ENCODE results near the gene P4HB. TPM values are rescaled to one million over a fixed set of nuclear protein-coding genes. Genes with fewer than 3 reads are reported as not detected.
"Not testable (repeated sequence)": the region's sequence is repeated elsewhere in the genome, so short reads cannot be mapped to it uniquely, and the experiment has no call there.

Gene P4HB
- total RNA-seq, 2 experiments from 2014 or later = 420 to 499 TPM

DNA sequence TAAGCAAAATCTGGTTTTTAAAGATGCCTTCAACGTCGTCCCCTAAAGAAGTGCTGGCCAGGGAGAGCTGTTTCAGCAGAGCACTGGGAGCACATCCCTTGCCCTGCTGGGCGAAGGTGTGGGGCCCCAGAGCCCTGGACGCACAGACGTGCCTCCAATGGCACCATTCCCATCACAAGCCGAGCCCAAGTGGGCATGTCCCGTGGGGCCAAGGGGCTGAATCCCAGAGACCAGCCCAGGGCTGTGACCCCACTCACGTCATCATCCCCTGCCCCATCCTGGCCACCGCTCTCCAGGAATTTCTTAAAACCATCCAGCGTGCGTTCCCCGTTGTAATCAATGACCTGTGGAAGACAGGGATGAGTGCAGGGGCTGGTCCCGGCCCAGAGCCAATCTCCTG, 15.4 kb downstream of the P4HB start:
- Mint-ChIP-seq H3K9me3 (no peaks in the 10 kb centered on the region), H3K4me3 (no peak overlapping the region), H3K27me3 (no peaks in the 10 kb centered on the region), H3K36me3 (ENCODE audit: low read depth) (peaks cover 24% of the 10 kb centered on the region), H3K4me1 (no peaks in the 10 kb centered on the region), H3K27ac (peak overlapping the region; percentile 73)
- ChIA-PET CTCF (no interaction called here), POLR2A (no interaction called here)
- no peak for DNase-seq

- POLR2A ChIA-PET = no interaction called here
- Mint-ChIP-seq H3K27me3 (no peaks in the 10 kb centered on the region), H3K4me1 (no peaks in the 10 kb centered on the region), H3K4me3 (no peak overlapping the region), H3K27ac (peak overlapping the region; percentile 73), H3K36me3 (ENCODE audit: low read depth) (peaks cover 24% of the 10 kb centered on the region), H3K9me3 (no peaks in the 10 kb centered on the region)
- no peak for DNase-seq
- CTCF ChIA-PET = no interaction called here
Measured at GRCh38 chr17:81844327-81844851, 15.9 kb downstream of the P4HB start.

DNA sequence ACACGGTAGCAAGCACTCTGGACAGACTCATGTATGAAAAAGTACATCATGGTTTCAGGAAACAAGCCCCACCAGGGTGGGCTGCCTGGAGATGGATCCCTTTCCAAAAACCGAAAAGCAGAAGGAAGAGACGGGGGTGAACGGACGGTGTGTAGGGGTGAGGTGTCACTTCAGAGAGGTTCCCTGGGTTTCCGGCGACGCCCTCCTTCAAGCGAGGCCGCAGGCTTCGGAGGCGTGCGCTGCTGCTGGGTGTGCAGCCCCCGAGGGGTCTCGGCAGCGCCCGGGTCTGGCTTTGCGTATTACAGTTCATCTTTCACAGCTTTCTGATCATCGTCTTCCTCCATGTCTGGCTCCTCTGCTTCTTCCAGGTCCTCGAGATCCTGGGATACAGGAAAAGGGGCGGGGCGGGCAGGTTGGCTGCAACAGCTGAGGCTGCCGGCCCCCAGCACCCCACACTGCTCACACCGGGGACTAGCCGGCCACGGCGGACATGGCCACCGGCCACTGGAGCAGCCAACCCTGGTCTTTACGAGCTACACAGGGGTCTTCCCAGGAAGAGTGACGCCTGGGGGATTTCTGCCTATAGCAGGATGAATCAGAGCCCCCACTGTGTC, 16.5 kb downstream of the P4HB start:
- ChIA-PET CTCF (no interaction called here), POLR2A (no interaction called here)
- no peaks in the 10 kb centered on the region for H3K4me1 Mint-ChIP-seq
- H3K36me3 Mint-ChIP-seq (ENCODE audit: low read depth) = peaks cover 24% of the 10 kb centered on the region
- DNase-seq = no peak
- peak overlapping the region; percentile 5 for H3K27ac Mint-ChIP-seq
- H3K27me3 Mint-ChIP-seq = no peaks in the 10 kb centered on the region
- H3K9me3 Mint-ChIP-seq = no peaks in the 10 kb centered on the region
- no peak overlapping the region for H3K4me3 Mint-ChIP-seq

DNA sequence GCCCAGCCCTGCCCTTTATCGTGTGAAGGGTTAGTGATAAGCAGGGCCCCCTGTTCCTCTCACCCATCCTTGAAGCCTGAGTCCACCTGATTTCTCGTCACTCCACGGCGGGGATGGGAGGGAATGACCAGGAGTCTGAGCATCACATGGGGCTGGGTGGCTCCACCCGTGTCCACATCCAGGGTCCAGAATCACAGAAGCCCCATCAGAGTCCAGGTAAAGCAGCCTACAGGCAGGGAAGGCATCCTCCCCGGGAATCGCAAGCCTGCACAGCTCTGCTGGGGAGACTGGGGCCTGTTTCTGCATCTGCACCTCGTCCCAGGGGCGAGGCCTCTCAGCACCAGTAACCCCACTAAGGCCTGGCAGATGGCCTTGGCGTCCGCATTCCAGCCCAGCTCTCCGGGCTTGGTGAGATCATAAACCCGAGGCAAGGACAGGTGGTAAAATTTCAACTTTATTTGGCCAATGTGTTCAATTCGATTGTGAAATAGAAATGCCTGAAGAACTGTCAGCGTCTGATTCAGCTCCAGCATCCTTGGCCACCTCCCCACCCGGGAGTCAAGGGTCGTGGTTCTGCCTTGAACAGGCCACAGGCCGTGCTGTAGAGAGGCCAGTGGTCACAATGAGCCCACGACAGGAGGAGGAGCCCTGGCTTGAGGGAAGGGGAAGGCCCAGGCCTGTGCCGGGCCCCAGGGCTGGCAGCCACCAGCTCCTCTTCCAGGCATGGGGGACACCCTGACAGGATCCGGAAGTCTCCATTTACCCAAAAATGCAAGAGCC, 17.4 kb downstream of the P4HB start:
- CTCF ChIA-PET = interaction anchor here (1.0 kb wide), 1 partner anchor 12 kb away, joined by 3 read pairs; no protein-coding TSS in a partner anchor
- POLR2A ChIA-PET = no interaction called here

DNA sequence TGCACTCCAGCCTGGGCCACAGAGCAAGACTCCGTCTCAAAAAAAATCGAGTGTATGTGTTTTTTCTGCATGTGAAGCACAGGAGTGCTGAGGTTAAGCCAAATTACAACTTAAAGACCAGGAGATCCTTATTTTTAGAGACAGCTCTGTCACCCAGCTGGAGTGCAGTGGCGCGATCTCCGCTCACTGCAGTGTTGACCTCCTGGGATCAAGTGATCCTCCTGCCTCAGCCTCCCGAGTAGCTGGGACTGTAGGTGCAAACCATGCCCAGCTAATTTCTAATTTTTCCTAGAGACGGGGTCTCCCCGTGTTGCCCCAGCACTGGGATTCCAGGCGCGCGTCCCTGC, 18.0 kb downstream of the P4HB start:
- DNase-seq = no peak
- H3K9me3 Mint-ChIP-seq = no peaks in the 10 kb centered on the region
- H3K4me3 Mint-ChIP-seq = no peak overlapping the region
- no peaks in the 10 kb centered on the region for H3K27me3 Mint-ChIP-seq
- ChIA-PET CTCF (interaction anchor here (1.0 kb wide), 1 partner anchor 12 kb away, joined by 3 read pairs; no protein-coding TSS in a partner anchor), POLR2A (no interaction called here)
- no peaks in the 10 kb centered on the region for H3K4me1 Mint-ChIP-seq
- peaks cover 22% of the 10 kb centered on the region for H3K36me3 Mint-ChIP-seq (ENCODE audit: low read depth)
- H3K27ac Mint-ChIP-seq = peak overlapping the region; percentile 41

More for the DNA sequence above, 17.4 kb downstream of the P4HB start:
- no peaks in the 10 kb centered on the region for H3K9me3 Mint-ChIP-seq
- DNase-seq = no peak
- H3K4me1 Mint-ChIP-seq = no peaks in the 10 kb centered on the region
- H3K27me3 Mint-ChIP-seq = no peaks in the 10 kb centered on the region
- H3K36me3 Mint-ChIP-seq (ENCODE audit: low read depth) = peaks cover 22% of the 10 kb centered on the region
- no peak overlapping the region for H3K27ac Mint-ChIP-seq
- H3K4me3 Mint-ChIP-seq = no peak overlapping the region

DNA sequence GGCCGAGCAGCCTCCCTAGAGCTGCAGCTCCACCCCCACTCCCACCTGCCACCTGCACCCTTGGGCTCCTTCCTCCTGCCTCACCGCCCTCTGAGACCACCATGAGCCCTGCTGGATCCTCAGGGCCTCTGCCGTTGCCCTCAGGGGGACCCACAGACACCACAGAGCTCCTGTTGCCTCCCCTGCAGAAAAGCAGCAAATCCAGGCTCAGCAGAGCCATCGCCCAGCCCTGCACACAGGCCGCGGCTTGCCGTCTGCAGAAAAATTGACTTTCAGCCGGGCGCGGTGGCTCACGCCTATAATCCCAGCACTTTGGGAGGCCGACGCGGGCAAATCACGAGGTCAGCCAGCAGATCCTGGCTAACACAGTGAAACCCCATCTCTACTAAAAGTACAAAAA, 18.5 kb downstream of the P4HB start:
- Mint-ChIP-seq H3K9me3 (no peaks in the 10 kb centered on the region), H3K27ac (no peak overlapping the region), H3K27me3 (no peaks in the 10 kb centered on the region), H3K4me3 (no peak overlapping the region), H3K36me3 (ENCODE audit: low read depth) (peaks cover 22% of the 10 kb centered on the region), H3K4me1 (no peaks in the 10 kb centered on the region)
- POLR2A ChIA-PET = no interaction called here
- CTCF ChIA-PET = no interaction called here
- no peak for DNase-seq

- POLR2A ChIA-PET = no interaction called here
- Mint-ChIP-seq H3K27ac (no peak overlapping the region), H3K4me1 (no peaks in the 10 kb centered on the region), H3K9me3 (no peaks in the 10 kb centered on the region), H3K36me3 (ENCODE audit: low read depth) (peaks cover 19% of the 10 kb centered on the region), H3K4me3 (no peak overlapping the region), H3K27me3 (no peaks in the 10 kb centered on the region)
- CTCF ChIA-PET = interaction anchor here (0.6 to 1.2 kb wide), 2 partner anchors 71 to 106 kb away, joined by 5 to 6 read pairs; no protein-coding TSS in a partner anchor
- DNase-seq = no peak
Measured at GRCh38 chr17:81840826-81841778, 19.2 kb downstream of the P4HB start.

DNA sequence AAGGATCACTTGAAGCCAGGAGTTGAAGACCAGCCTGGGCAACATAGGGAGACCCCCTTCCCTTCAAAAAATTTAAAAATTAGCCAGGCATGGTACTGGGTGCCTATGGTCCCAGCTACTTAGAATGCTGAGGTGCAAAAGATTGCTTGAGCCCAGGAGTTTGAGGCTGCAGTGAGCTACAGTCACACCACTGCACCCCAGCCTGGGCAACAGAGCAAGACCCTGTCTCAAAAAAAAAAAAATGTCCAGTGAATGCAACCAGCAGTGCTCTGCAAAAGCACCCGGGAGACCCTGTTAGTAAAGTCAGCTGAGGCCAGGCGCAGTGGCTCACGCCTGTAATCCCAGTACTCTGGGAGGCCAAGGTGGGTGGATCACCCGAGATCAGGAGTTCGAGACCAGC, 20.3 kb downstream of the P4HB start:
- H3K4me3 Mint-ChIP-seq, DNase-seq, H3K9me3 Mint-ChIP-seq, H3K27me3 Mint-ChIP-seq, H3K27ac Mint-ChIP-seq, POLR2A ChIA-PET, H3K4me1 Mint-ChIP-seq: not testable (repeated sequence)
- H3K36me3 Mint-ChIP-seq (ENCODE audit: low read depth) = peaks cover 16% of the 10 kb centered on the region
- CTCF ChIA-PET = interaction anchor here (0.6 to 1.2 kb wide), 3 partner anchors 29 to 105 kb away, joined by 3 to 6 read pairs (median 5); no protein-coding TSS in a partner anchor

- Mint-ChIP-seq H3K9me3 (no peaks in the 10 kb centered on the region), H3K4me3 (no peak overlapping the region), H3K27me3 (no peaks in the 10 kb centered on the region), H3K27ac (no peak overlapping the region), H3K4me1 (no peaks in the 10 kb centered on the region), H3K36me3 (ENCODE audit: low read depth) (peaks cover 9% of the 10 kb centered on the region)
- CTCF ChIA-PET = interaction anchor here (1.2 kb wide), 2 partner anchors 30 to 73 kb away, joined by 3 to 5 read pairs; no protein-coding TSS in a partner anchor
- DNase-seq = no peak
- POLR2A ChIA-PET = no interaction called here
Measured at GRCh38 chr17:81839301-81839700, 21.0 kb downstream of the P4HB start.

DNA sequence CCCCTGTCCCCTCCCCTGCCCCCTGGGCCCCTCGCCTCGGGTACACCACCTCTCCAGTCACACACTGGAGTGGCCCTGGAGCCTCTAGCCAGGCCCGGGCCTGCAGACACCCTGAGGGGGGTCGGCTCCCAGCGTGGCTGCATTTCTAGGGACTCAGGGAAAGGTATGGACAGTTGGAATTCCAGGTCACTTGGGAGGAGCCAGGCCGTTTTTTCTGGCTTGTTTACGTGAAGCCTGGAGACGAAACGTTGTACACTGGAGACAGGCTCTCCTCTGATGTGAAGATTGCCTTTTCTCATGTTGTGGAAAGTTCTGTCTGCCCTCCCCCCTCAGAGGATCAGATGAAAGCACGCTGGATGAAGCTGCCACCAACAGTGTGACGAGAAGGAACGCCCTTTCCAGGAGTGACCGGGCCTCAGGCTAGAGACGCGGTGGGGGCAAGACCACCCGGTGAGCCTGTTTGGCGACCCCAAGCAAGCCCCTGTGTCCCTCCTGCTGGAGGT, 21.5 kb downstream of the P4HB start:
- Mint-ChIP-seq H3K4me3 (no peak overlapping the region), H3K36me3 (ENCODE audit: low read depth) (peaks cover 6% of the 10 kb centered on the region), H3K9me3 (no peaks in the 10 kb centered on the region), H3K27me3 (no peaks in the 10 kb centered on the region), H3K4me1 (peaks cover 2% of the 10 kb centered on the region), H3K27ac (no peak overlapping the region)
- POLR2A ChIA-PET = no interaction called here
- no peak for DNase-seq
- CTCF ChIA-PET = interaction anchor here (1.2 kb wide), 1 partner anchor 30 kb away, joined by 3 read pairs; no protein-coding TSS in a partner anchor

DNA sequence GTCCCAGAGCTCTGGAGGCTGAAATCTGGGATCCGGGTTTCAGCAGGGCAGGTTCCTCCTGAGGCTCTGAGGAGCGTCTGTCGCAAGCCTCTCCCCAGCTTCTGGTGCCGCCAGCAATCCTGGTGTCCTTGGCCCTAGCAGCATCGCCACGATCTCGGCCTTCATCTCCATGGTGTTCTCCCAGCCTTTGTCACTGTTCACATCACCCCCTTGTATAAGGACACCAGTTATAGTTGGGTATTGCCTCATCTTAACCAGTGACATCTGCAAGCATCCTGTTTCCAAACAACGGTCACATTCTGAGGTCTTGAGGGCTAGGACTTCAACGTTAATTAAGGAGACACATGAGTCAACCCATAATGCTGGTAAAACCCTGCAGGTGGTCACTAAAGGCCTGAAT, 22.7 kb downstream of the P4HB start:
- H3K4me3 Mint-ChIP-seq = no peak overlapping the region
- ChIA-PET CTCF (interaction anchor here (1.1 kb wide), 1 partner anchor 28 kb away, joined by 3 read pairs; no protein-coding TSS in a partner anchor), POLR2A (no interaction called here)
- no peaks in the 10 kb centered on the region for H3K9me3 Mint-ChIP-seq
- H3K4me1 Mint-ChIP-seq = peaks cover 4% of the 10 kb centered on the region
- H3K27me3 Mint-ChIP-seq = no peaks in the 10 kb centered on the region
- H3K27ac Mint-ChIP-seq = no peak overlapping the region
- no peak for DNase-seq
- H3K36me3 Mint-ChIP-seq (ENCODE audit: low read depth) = no peaks in the 10 kb centered on the region

- Mint-ChIP-seq H3K27ac (peak within 1 kb of the TSS; percentile 89), H3K9me3 (no peaks in the 10 kb centered on the region), H3K27me3 (no peaks in the 10 kb centered on the region), H3K36me3 (ENCODE audit: low read depth) (no peaks in the 10 kb centered on the region), H3K4me1 (peaks cover 20% of the 10 kb centered on the region), H3K4me3 (peak within 1 kb of the TSS; percentile 75)
- DNase-seq = no peak
- POLR2A ChIA-PET = no interaction called here
- CTCF ChIA-PET = interaction anchor here (2.0 kb wide), 1 partner anchor 35 kb away, joined by 6 read pairs; no protein-coding TSS in a partner anchor
Measured at GRCh38 chr17:81834831-81835267, 25.5 kb downstream of the P4HB start, which contains the start of gene PPP1R27. Gene PPP1R27 (minus strand): TSS chr17:81835050. CDS start chr17:81834953, 97 bp downstream.
